SHP77 treated with DMSO at 0.1 percent for 48 hours (cell line): Measurements from ENCODE around the gene TRAF3IP1.
"Not testable (repeated sequence)": the region's sequence is repeated elsewhere in the genome, so short reads cannot be mapped to it uniquely, and the experiment has no call there.

Experiments used
- DNase-seq: peaks from one replicate; lab custom pipeline; 2025; lab: John Stamatoyannopoulos, UW

Gene TRAF3IP1

DNA sequence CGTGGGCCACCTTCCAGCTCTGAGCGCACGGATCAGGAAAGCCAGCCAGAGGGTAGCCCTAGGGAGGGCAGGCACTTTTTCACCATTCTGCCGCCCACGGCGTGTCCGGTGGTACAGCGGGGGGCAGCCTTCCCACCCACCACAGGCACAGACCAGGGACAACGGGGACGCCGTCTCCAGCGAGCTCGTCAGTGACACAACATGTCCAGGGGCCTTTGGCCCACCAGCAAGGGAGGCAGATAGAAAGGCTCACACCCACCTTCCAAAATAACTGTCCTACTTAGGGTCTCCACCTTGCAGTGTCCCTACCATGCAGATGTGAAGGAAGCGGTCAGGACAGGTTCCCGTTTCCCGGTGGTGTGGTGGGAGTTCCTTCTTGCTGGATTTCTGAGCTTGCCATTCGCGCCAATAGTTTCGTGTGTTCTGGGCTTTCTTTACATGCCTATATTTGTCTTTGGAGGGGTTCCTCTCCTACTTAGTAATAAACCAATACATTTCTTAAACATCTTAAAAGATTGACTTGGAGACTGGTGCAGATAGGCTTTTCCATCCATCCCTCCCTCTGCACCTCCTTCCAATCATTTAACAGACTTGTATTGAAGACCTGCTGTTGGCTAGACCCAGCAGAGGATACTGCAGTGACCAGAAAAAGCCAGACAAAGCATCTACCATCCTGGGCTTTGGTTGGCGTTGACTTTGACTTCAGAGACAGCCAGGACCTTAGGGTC lies 107.3 kb downstream of the TRAF3IP1 start:
- DNase-seq: no peak

DNA sequence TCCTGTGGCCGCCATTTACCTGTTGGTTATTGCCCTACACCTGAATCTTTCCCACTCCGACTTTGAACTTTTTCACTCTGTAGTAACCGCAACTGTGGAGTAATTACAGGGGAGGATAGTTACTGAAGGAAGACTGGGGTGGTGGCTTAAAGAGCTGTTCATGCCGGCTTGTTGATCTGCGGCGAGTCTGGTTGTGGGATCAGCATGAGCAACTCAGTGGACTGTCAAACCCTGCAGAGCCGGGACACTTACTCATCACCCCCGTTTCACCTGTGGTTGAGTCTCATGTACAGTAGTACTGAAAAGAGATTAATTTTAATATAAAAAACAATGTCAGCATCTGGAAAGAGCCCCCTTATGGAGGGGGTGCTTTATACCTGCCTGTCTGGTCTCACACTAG lies 108.5 kb downstream of the TRAF3IP1 start:
- no peak for DNase-seq

DNA sequence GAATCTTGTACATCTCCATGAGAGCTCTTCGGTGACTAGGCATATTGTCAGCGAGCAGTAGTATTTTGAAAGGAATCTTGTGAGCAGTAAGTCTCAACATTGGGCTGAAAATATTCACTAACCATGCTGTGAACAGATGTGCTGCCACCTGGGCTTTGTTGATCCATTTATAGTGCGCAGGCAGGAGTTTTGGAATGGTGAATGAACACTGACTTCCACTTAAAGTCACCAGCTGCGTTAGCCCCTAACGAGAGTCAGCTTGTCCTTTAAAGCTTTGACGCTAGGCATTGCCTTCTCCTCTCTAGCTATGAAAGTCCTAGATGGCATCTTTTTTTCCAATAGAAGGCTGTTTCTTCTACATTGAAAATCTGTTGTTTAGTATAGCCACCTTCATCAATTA lies 110.5 kb downstream of the TRAF3IP1 start:
- no peak for DNase-seq

DNA sequence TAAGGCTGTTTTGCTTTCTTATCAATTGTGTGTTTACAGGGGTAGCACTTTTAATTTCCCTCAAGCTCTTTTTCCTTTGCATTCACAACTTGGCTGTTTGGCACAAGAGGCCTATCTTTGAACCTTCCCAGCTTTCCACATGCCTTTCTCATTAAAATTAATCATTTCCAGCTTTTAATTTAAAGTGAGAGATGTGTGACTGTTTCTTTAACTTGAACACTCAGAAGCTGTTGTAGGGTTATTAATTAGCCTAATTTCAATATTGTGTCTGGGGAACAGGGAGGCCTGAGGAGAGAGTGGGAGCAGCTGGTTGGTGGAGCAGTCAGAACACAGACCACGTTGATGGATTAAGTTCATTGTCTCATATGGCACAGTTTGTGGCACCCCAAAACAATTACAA lies 111.1 kb downstream of the TRAF3IP1 start:
- no peak for DNase-seq

DNA sequence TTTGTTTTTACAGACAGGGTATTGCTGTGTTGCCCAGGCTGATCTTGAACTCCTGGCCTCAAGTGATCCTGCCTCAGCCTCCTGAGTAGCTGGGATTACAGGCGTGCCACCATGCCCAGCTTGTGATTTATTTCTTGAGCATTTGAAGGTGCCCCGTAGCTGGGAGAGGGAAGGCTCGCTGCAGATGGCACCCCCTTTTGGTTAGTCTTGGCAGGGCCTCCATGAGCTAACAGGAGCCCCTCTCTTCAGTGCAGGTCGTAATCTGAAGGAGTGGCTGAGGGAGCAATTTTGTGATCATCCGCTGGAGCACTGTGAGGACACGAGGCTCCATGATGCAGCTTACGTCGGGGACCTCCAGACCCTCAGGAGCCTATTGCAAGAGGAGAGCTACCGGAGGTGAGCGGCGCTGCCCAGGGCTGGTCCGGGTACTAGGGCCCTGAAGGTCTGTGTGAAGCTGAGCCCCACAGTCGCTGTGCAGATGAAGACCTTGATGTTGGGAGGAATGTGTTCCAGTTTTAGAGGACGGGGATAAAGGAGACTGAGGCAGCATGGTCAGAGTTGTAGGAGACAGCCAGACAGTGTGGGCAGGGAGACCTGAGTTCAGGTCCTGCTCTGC lies 113.1 kb downstream of the TRAF3IP1 start:
- no peak for DNase-seq

DNA sequence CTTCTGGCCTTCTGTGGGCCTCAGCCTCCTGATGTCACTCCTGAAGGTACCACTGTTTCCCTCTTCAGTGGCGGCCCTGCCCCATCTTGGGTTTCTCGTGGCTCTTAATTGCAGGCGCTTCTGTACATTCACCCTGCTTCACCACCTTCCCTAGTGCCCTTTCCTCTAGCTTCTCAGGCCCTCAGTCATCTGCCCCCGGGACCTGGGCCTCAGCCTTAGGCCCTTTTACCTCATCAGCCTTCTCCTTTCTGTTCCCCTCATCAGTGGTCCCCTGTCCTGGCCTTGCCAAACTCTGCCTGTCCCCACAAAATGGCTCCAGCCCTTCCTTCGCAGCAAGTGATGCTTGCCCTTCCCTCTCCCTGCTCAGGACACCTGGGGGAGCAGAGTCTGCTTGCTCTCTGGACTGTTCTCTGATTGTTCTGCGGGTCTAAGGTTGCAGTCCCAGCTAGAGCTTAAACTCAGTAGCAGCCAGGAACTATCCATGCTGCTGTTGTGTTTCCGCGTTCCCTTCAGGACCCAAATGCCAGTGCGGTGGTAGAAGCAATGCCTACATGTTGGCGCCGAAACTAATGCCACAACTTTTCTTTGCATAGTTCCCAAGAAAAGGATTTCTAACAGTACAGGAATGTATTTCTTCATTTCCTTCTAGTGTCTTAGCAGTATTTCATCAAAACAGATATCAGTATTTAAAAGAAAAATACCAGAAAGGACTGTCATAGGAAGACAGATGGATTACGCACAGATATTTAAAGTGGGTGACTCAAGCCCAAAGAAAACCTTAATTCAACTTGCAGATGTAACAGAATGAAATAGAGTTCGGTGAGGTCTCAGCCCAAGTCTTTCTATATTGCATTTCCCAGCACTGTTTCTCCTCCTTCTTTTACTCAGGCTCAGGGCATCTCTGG lies 113.9 kb downstream of the TRAF3IP1 start:
- no peak for DNase-seq

DNA sequence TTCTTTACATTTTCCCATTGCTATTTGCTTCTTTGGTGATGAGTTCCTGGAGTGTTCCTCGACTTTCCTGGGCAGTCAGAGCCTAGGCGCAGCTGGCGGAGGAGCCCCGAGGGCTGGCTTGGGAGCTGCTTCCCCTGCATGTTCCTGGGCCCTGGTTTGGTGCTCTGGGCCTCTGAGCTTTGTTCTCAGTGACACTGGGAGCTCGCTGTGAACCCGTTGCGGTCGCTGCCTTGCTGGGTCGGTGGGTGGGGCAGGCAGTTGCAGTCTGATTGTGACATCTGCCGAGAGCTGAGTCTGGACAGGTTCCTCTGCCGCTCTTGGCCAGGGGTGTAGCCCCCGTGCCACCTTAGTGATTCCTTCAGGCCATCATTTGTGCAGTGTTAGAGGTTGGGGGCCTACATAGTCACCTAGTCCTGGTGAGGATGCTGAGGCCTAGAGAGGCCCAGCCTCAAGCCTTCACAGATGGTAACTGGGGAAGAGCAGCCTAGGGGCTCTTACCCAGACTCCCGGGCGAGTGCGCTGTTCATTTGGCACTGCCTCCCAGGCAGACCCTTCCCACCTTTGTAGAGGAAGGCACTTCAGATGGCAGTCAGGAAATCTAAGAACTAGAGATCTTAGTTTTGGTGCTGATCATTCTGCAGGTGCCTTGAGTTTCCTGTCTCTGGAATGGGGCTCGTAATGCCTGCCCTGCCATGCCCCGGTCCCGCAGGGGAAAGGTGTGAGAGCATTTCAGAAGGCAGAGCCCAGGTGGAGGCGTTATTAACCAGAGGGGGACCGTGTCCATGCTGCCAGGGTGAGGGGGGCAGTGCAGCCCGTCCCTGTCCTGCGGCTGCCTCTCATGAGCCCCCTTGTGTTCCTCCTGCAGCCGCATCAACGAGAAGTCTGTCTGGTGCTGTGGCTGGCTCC lies 114.8 kb downstream of the TRAF3IP1 start:
- no peak for DNase-seq

DNA sequence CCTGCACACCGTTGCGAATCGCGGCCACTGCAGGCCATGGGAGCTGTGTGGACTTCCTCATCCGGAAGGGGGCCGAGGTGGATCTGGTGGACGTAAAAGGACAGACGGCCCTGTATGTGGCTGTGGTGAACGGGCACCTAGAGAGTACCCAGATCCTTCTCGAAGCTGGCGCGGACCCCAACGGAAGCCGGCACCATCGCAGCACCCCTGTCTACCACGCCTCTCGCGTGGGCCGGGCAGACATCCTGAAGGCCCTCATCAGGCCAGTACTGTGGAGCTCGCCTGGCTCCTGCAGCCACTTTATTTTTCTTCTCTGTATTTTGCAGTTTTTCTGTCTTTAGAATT lies 115.4 kb downstream of the TRAF3IP1 start:
- no peak for DNase-seq

DNA sequence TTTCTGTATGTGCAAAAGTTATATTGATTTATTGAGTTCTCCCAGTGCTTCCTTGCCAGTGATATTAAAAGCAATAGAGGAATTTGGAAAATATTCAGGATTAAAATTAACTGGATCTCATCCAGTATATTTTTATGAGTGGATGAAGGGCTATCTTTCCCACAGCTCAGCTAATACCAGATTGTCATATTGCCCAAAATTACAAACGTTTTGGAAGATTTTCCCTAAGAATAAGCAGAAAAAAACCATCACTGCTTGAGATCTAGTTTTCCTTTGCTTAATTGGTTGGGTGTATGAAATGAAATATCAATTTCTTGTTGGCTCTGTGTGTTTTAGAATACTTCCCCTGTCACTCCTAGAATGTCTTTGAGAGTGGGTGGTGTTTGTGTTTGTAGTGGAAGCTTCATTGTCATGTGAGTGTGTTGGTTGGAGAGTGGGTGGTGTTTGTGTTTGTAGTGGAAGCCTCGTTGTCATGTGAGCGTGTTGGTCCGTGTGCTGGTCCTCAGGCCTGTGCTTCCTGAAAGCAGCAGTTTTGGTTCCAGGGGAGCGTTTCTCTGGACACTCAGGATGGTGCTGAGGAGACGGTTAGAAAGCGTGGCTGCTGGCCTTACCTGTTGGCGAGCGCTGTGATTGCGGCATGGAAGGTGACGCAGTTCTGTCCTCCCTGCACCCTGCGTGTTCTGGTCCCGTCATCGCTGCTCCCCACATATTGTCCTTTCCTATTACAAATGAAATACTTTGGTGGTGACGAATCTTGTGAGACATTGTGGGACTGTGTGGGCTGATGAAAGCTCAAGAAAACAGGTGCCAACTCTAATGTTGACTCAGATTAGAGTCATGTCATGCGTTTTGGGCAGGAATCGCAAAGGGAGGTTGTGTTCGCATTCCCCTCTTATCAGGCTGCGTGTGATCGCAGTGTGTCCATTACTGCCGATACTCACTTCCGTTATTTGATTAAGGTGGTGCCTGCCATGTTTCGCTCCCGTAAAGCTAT lies 118.8 kb downstream of the TRAF3IP1 start:
- no peak for DNase-seq

DNA sequence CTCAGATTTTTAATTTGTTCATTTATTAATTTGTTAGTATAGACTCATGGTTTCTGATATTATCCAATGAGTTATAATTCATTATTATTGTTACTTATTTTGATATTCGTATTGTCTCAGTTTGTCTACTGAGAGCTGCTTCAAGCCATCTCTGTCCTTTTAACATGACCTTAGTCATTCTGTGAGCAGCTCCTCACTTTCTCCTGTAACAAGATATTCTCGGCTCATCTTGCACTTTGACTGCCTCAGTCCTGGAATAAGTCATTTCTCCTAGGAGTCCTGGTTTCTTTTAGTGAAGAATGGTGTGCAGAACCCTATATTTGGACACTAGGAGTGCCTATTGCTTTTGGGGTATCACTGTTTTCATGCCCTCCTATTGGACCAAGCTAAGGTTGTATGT lies 119.6 kb downstream of the TRAF3IP1 start:
- no peak for DNase-seq

DNA sequence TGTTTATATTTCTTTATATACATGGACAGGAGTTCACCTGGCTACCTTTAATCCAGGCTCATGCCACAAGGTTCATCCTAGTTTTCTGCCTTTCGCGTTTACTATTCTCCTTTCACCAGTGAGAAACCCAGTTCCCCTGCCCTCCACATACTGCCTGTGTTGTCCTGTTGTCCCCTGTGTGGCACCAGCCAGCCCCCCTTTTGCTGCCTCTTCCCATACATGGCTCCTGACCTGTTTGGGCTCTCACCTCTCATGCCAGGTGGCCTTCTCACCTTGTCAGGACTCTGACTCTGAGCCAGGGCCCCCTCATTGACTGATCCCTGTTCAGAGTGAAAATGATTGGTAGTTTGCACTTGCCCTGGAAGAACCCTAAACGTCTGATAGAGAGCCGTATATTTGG lies 120.0 kb downstream of the TRAF3IP1 start:
- no peak for DNase-seq

DNA sequence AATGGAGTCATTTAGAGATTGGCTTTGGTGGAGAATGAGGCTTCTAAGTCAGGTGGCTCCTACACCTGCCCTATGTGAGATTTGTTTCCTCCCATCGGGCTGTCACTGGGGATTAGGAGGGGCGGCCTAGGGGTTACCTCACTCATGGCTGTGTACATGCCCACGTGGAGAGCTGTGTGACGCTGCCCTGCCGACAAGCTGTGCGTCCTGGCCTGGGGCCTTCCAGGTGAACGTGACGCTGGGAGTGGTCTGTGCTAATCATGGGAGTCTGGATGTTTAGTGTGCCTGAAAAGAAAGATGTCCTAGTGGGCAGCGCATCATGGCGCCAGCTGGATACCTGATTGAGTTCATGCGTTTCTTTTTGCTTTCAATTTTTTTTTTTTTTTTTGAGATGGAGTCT lies 120.4 kb downstream of the TRAF3IP1 start:
- no peak for DNase-seq

DNA sequence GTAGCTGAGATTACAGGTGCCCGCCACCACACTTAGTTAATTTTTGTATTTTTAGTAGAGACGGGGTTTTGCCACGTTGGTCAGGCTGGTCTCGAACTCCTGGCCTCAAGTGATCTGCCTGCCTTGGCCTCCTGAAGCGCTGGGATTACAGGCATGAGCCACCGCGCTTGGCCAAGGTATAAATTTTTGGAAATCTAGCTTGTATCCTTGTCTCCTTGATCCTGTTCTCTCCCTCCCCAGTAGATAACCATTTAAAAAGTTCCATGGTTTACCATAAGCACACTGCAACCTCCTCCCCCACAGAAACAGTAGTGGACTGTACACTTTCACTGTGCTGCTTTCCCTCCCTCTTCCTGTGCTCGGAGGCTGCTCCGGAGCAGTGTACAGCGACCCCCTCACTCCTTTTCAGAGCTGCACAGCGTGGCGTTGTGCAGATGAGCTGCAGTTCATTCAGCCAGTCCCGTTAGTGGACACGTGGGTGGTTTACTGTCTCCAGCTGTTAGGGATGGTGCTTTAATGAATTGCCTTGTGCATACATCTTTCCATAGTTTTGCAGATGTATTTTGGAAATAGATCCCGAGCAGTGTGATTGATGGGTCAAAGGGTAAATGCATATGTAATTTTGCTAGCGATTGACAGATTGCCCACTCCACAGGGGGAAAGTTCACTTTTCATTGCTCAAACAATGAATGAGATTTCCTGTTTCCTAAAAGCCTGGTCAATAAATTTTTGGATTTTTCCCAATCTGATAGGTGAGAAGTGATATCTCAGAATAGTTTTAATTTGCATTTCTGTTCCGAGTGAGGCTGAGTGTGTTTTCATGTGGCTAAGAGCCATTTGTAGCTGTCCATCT lies 121.2 kb downstream of the TRAF3IP1 start:
- no peak for DNase-seq

DNA sequence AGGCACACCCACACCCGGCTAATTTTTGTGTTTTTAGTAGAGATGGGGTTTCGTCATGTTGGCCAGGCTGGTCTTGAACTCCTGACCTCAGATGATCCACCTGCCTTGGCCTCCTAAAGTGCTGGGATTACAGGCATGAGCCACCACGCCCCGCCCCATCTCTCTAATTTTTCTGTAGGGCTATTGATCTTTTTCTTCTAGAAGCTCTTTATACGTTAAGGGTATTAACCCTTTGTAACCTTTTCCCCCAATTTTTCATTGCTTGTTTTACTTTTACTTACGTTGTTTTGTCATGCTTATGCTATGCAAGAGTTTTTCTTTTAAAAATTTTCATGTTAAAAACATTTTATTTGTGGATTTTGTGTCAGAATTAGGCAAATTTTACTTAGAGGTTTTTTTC lies 121.9 kb downstream of the TRAF3IP1 start:
- not testable (repeated sequence) for DNase-seq

DNA sequence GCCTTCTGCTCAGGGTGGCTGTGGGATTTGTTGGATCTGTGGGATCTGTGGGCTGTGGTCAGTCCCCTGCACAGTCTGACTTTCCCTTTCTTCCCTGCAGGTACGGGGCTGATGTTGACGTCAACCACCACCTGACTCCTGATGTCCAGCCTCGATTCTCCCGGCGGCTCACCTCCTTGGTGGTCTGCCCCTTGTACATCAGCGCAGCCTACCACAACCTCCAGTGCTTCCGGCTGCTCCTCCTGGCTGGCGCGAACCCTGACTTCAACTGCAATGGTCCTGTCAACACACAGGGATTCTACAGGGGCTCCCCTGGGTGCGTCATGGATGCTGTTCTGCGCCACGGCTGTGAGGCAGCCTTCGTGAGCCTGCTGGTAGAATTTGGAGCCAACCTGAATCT lies 123.9 kb downstream of the TRAF3IP1 start:
- DNase-seq: no peak

DNA sequence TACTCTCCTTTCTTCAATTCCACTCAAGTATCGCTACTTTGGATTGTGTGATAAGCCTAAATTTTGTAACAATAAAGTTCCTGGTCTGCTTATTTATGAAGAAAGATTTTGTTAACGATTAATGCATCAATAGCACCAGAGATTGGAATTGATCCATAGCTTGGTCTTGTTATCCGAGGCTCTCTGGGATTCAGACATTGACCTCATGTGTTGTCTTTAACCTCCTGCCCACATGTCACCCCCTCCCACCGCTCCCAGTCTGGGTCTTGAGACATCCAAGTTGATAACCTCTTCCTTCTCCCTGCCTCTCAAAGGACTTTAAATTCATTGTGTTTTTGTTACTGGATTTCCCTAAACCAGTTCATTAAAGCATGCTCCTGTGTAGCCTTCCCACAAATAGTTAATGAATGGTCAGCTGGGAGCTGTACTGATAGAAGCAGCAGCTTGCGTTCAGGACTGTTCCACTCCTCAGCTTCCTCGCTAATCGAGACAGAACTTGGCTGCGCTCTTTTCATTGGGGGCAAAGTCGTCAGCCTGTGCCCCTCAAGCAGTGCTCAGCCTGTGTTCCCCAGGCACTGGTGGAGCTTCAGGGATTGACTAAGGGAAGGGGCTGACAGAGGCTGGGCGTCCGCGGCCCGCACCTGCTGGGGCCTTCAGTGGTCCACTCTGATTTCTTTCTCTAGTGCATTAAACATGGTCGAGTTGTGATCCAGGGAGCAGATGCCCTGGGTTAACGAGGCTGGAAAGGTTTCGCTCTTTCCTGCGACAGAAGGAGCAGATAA lies 125.3 kb downstream of the TRAF3IP1 start:
- DNase-seq: no peak

DNA sequence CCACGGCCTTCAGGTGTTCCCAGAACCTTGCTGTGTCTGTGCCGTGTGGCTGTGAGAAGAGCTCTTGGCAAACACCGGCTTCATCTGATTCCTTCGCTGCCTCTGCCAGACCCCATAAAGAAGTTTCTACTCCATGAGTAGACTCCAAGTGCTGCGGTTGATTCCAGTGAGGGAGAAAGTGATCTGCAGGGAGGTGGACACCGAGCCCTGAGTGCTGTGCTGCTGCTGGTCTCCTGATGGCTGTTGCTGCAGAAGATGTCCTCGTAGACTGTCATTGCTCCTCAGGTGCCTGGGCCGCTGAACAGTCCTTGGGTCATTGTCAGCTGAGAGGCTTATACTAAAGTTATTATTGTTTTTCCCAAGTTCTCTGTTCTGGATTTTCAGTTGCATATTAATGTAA lies 126.1 kb downstream of the TRAF3IP1 start:
- DNase-seq: no peak

DNA sequence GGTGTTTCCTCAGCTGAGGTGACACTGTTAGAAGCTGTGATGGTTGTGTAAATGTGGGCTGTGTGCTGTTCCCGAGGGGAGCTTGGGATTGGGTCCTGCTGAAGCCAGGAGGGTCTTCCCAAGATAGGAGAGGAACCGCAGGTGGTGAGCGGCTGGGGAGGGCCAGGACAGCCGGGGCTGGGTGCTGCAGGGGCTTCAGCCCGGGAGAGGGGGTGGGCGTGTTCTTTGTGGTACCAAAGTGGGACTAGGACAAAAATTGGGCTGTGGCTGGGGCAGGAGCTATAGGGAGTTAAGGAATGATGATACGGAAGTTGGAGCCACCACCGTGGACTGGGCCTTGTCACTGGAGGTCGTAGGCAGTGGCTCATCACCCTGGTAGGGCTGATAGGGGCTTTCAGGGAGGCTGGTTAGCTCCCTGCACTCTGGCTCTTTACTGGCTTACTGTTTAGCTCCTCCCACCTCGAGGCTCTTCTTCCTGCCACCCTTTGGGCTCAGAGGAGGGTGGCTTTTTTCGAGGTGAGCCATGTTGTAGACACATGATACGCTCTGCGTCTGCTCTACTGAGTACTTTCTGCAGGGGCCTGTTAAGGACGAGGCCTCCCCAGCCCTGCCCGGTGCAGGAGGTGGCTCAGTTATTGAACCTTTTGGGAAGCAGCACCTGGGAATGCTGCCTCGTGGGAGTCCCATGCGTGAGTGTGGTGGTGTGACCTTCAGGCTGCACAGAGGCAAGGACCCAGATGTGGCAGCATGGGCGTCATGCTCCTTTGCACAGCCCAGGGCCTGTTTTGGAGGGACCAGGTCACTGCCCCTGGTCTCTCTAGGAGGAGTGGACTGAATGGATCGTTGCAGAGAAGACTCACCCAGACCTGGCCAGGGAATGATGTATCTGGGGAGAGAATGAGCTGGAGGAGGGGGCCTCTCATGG lies 128.0 kb downstream of the TRAF3IP1 start:
- DNase-seq: no peak
